ENCODE data around the gene ROBO1.

- TF ChIP-seq CTCF (IDR thresholded peaks at IDR 0.05) (no peak), POLR2A (IDR thresholded peaks at IDR 0.05) (no peak)
Measured at GRCh38 chr3:79412537-79412936, 355.3 kb downstream of the ROBO1 start.

All from vagina (tissue), 2 donors.